Measurements from ENCODE around the gene FRMD4B.

FRMD4B gene

DNA sequence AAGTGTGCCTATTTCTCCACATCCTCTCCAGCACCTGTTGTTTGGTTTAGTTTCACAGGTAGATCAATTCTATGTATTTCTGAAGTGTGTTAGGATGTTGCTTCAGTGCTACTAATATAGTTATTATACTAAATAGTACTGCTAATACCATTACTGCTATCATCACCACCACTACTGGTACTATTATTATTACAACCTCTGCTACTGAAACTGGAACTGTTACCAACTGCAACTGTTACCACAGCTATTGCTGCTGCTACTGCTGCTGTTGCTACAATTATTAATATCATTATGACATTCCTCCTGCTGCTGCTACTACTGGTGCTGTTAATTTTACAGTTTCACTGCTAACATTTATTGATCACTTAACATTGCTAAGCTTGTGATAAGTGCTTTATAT, 255.2 kb downstream of the FRMD4B start:
- DNase-seq (ENCODE audit: low read depth), result no peak
- no peak overlapping the region for H3K4me3 ChIP-seq (ENCODE audit: low read length)
- TF ChIP-seq, protein P1, sequence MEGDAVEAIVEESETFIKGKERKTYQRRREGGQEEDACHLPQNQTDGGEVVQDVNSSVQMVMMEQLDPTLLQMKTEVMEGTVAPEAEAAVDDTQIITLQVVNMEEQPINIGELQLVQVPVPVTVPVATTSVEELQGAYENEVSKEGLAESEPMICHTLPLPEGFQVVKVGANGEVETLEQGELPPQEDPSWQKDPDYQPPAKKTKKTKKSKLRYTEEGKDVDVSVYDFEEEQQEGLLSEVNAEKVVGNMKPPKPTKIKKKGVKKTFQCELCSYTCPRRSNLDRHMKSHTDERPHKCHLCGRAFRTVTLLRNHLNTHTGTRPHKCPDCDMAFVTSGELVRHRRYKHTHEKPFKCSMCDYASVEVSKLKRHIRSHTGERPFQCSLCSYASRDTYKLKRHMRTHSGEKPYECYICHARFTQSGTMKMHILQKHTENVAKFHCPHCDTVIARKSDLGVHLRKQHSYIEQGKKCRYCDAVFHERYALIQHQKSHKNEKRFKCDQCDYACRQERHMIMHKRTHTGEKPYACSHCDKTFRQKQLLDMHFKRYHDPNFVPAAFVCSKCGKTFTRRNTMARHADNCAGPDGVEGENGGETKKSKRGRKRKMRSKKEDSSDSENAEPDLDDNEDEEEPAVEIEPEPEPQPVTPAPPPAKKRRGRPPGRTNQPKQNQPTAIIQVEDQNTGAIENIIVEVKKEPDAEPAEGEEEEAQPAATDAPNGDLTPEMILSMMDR (IDR thresholded peaks at IDR 0.05; ENCODE audit: insufficient read depth, low read depth, low read length, missing control alignments), result no peak

DNA sequence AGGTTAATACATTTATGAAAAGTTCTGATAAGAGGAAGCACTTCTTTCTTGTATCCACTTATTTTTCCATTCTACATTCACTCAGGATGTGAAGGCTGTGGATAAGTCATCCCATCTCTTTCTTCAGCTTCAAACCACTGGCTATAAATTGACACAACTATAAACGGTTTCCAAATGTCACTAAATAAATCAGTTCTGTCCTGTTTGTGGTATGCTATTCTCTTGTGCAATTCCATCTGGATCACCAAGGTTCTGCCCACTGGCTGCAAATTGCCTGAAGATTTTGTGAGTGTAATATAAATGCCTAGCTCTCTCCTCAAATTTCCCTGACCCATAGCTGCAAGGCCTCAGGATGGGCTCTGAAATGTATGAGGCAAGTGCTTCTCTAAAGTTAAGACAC, 256.4 kb downstream of the FRMD4B start:
- no peak overlapping the region for H3K4me3 ChIP-seq (ENCODE audit: low read length)
- DNase-seq (ENCODE audit: low read depth), result no peak
- TF ChIP-seq, protein P1 (IDR thresholded peaks at IDR 0.05; ENCODE audit: insufficient read depth, low read depth, low read length, missing control alignments), result no peak

DNA sequence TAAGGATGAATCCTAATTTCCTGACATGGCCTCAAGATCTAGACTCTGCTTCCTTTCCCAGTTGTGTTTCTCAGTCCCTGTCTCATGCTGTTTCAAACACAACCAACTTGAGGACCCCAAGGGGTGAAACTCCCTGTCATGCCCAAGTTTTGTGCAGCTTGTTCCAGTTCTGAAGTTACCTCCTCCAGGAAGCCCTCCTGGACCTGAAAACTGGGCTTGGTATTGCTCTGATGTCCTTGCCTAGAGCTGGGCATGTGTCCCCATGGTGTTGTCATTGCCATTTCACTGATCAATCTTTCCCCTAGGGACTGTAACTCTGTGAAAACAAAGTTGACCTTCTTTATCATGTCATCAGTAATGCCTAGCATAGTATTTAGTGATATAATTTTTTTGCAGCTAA, 257.4 kb downstream of the FRMD4B start:
- no peak for DNase-seq (ENCODE audit: low read depth)
- TF ChIP-seq, protein P1 (IDR thresholded peaks at IDR 0.05; ENCODE audit: insufficient read depth, low read depth, low read length, missing control alignments), result no peak
- no peak overlapping the region for H3K4me3 ChIP-seq (ENCODE audit: low read length)

DNA sequence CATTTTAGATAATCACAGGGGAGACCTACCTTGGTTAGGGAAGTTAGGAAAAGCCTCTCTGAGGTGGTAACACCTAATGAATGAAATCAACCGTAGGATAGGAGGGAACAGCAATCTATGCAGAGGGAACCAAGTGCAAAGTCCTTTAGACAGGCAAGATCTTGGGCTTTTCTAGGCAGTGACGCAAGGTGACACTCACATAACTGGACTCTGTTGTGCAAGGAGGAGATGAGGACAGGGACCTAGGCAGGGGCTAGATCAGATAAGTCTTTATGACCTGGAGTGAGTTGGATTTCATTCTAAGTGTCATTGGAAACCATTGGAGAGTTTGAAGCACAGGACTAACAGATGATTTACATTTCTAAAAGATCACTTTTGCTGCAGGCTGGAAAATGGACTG, 258.9 kb downstream of the FRMD4B start:
- no peak overlapping the region for H3K4me3 ChIP-seq (ENCODE audit: low read length)
- DNase-seq (ENCODE audit: low read depth), result no peak
- TF ChIP-seq, protein P1 (IDR thresholded peaks at IDR 0.05; ENCODE audit: insufficient read depth, low read depth, low read length, missing control alignments), result no peak

DNA sequence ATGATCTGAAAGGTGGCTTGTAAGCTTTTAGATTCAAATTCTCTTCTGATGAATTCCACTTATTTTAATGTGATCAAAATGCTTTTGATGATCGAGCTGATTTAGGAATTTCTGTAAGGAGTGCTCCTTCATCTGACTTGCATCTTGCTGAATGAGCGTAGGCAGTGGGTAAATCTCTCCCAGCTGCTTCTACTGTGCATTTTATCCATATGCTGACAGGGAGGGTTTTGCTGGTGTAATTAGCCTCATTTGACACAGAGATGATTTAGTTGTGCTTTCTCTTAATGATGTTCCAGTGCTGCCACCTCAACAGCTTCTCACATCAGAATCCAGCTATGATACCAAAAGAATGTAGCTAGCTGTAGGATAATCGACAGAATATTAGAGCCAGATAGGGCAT, 259.7 kb downstream of the FRMD4B start:
- no peak for DNase-seq (ENCODE audit: low read depth)
- H3K4me3 ChIP-seq (ENCODE audit: low read length), result no peak overlapping the region
- TF ChIP-seq, protein P1 (IDR thresholded peaks at IDR 0.05; ENCODE audit: insufficient read depth, low read depth, low read length, missing control alignments), result no peak

DNA sequence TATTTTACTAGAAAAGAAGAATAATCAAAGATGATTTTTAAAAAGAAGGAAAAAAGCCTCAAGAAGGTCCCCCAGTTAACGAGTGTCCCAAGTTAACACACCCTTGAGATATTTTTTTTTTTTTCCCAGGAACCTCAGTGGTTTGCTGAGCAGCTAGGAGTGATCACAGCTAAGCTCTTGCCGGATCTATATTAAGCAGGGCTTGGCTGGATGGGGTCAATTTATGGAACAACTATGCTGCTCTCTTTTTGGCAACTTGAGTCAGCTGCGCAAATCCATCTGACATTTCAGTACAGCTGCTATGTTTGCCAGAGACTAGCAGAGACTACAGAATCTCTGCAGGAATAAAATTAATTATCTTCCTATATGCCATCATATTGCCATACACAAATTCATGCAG, 263.5 kb downstream of the FRMD4B start, which contains the start of gene LMOD3:
TSS of gene LMOD3 (minus strand) at position 193 of the 400 bp plus-strand sequence. CDS start 209 bp downstream, outside the sequence.
- no peak within 1 kb of the TSS for H3K4me3 ChIP-seq (ENCODE audit: low read length)
- no peak for DNase-seq (ENCODE audit: low read depth)
- TF ChIP-seq, protein P1 (IDR thresholded peaks at IDR 0.05; ENCODE audit: insufficient read depth, low read depth, low read length, missing control alignments), result no peak

DNA sequence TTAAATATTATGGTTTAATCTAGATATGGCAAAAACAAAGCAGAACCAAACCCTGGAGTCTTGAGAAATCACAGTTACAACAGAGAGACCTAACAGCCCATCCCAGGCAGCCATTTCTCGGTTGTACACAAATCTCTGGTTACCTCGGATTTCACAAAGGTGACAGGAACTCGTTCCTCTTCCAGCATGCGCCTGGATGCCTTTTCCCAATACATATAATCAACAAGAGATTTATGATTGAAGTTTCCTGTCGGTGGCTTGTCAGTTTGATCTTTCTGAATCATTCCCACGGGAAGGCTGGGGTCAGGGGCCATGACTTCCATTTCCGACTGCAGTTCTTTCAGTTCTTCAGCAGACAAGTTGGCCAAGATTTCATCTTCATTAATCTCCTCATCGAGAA, 263.9 kb downstream of the FRMD4B start:
- no peak overlapping the region for H3K4me3 ChIP-seq (ENCODE audit: low read length)
- TF ChIP-seq, protein P1 (IDR thresholded peaks at IDR 0.05; ENCODE audit: insufficient read depth, low read depth, low read length, missing control alignments), result no peak
- no peak for DNase-seq (ENCODE audit: low read depth)

Data from epithelial cell of esophagus (primary cell).